NCI-H82 treated with DMSO at 0.1 percent for 48 hours (cell line): ENCODE data around the gene TESK2.

Experiments
- DNase-seq: peaks from one replicate; lab custom pipeline; 2025; ENCODE audit not compliant: unreplicated experiment; lab: John Stamatoyannopoulos, UW

TESK2 gene

DNA sequence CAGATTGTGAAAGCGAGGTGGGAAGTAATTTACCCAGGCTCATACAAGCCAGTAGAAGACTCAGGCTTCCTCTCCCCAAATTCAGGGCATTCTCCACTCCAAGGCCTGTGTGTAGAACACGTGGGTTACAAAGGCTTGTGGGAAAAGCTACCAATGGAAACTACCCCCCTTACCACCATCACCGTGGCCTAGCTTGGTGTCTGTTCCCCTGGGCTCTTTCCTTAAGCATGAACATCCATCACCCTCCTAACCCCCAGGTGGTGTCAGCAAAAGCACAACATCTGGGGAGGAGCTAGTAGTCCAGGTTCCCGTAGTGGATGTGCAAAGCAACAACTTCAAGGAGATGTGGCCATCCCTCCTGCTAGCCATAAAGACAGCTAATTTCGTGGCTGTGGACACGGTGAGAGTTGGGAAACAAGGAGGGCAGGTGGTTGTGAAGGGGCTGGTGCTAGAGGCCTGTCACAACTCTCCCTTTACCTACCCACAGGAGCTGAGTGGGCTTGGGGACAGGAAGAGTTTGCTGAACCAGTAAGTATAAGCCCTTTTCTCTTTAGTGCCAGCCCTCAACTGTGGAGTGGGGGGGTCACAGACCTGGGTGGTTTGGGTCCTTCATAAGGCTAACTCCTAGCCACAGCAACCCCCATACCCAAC is 150.0 kb downstream of the TESK2 start:
- DNase-seq: no peak

DNA sequence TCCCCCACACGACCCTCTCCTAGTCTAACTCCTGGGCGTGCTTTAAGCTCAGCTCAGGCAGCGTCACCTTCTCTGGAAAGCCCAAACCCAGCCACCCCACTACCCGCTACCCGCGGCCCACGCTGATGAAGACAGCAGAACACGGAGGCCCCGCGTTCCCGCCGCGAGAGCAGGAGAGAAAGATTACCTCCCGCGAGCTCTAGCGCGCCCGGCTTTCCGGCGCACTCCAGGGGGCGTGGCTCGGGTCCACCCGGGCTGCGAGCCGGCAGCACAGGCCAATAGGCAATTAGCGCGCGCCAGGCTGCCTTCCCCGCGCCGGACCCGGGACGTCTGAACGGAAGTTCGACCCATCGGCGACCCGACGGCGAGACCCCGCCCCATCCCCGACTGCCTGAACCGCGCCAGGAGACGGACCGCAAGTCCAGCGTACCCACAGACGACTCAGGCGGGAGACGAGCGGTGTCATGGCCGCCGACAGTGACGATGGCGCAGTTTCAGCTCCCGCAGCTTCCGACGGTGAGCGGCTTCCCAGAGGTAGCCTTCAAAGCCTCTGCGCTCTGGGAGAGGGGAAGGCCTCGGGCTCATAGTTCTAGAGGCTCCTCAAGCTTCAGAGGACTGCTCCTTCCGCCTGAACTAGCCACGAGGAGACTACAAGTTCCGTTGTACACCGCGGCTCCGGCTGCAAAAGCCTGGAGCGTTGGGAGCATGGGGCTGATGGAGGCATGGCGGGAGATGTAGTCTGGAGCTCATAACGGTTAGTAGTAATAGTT is 151.0 kb downstream of the TESK2 start, which contains the start of the genes MUTYH and TOE1:
TSS of gene MUTYH (minus strand) at position 652 of the 770 bp plus-strand sequence. CDS start 5,935 bp downstream, outside the sequence.
TSS of gene TOE1 (plus strand) at position 382 of the 770 bp plus-strand sequence. CDS start at position 465, 83 bp downstream.
- peak; percentile 87 for DNase-seq

DNA sequence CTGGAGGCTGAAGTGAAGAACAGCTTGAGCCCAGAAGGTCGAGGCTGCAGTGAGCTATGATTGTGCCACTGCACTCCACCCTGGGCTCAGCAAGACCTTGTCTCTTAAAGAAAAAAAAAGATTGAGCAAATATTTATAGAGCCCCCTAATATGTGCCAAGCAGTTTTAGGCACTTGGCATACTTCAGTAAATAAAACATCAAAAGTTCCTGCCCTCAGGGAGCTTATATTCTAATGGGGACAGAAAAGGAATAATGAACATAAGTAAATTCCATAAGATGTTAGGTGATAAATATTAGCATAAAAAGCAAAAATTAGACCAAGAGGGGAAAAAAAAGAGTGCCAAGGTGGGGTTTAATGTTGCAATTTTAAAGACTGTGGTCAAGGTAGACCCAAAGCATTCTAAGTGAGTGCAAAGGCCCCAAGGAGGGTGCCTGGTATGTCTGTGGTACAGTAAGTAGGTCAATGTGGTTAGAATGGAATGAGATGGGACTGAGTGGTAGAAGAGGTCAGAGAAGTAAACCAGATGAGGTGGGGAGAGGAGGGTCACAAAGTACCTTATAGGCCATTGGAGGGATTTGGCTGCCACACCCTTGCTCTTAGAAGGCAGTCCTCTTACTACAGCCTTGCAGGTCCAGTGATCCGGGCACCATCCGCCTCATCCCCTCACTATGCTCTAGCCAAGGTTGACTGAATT is 153.2 kb downstream of the TESK2 start:
- no peak for DNase-seq

DNA sequence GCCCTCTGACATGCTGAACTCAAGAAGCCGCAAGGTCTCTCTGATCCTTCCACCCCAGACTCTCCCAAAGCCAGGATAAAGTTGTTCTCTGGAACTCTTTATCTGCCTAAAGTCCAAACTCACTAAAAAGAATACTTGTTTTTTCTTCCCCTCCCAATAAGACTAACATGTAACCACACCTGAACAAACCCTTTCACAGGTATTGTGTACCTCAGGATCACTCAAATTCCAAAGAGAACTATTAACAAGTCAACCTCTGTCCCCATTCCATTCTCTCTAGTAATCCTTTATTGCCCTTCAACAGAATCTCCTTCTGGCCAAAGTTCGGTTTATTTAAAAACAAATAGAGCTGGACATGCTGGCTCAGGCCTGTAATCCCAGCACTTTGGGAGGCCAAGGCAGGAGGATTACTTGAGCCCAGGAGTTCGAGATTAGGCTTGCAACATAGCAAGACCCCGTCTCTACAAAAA is 155.1 kb downstream of the TESK2 start:
- no peak for DNase-seq

DNA sequence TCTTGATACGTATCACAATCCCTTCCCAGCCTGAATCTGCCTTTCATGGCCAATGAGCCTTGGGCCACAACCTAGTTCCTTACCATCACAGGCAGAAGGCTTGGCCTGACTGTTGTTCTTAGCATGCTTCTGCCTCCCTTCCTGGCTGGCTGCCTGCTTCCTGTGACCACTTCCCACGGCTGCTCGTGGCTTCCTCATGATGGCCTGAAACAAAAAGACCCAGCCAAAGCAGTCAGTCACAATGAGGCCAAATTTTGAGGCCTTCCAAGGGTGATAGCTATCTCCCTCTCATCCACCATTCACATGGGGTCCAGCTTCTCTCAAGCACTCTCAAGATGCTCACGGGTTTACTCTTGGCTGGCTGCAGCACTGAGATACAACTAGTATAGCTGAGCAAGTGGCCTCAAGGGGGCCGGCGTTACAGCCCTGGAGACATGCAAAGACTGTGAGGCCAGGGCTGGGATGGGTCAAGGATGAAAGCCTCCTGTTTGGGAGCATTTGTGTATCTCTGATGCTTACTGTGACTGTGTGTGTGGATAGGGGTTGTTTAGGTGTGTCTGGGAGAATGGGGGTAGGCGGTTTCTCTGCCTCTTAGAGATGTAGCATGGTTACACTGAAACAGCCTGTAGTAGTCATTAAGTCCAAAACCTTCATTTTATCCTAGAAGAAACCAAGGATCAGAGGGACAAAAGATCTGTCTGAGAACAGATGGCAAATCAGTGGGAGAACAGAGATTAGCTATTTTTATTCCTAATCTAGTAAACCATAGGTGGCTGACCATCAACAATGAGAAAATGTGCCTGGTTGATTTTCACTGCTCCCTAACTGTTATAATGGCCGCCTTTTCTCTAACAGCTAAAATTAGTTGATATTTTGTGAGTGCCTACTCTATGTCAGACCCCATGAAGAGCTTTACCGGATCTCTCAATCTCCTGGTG is 156.4 kb downstream of the TESK2 start:
- peak; percentile 59 for DNase-seq

DNA sequence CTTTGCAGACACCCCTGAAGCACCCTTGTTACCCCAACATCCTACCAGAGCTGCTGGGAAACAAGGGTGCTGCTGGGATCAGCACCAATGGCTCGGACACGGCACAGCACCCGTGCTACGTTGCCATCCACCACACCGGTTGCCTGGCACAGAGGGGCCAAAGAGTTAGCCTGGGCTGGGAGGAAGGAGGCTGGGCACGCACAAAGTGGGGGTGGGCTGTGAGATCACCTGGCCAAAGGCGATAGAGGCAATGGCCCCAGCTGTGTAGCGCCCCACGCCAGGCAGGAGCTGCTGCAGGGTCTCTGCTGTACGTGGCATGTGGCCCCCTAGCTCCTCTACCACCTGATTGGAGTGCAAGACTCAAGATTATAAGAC is 158.6 kb downstream of the TESK2 start:
- DNase-seq: no peak

DNA sequence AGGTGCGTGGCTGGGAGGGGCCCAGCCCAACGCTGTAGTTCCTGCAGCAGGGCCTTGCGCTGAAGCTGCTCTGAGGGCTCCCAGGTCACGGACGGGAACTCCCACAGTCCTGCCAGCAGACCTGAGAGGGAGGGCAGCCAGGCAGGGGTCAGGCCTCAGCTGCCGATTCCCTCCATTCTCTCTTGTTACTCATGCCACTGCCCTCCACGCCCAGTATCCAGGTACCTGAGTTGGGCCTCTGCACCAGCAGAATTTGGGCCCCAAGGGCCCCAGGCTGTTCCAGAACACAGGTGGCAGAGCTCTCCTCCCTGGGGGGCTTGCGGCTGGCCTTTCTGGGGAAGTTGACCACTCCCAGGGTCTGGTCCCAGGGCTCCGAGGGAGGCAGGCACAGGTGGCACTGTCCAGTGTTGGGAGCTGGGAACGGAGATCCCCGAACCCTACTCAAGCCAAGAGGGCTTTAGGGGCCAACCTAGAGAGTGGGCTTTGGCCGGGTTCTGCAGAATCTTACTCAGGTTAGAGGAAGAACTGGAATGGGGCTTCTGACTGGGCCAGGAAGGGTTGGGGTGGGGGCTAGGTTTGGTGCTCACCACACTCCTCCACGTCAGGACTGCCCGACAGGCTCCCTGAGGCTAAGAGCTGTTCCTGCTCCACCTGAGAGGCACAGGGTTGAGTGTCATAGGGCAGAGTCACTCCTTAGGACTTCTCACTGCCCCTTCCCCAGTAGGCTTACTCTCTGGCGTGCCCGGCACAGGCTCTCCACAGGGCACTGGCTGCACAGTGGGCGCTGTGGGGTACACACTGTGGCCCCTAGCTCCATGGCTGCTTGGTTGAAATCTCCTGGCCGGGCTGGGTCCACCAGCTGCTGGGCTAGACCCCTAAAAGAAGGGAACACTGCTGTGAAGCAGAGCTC is 159.3 kb downstream of the TESK2 start:
- no peak for DNase-seq

DNA sequence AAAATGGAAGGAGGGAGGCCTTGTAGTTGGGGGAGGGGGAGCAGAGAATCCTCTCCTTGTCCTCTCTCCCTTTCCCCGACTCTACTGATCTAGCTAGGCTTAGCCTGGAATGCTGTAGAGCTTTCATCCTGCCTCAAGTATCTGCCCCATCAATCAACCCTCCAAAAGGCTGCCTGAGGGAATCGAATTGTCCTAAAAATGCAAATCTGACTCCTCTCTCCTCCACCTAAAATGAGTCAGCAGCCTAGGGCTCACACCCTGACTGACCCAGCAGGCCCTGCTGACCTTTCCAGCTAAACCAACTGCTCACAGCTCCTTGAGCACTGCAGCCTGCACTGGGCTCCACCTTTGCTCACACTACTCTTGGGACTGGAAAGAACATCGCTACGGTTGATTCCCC is 161.5 kb downstream of the TESK2 start:
- no peak for DNase-seq

DNA sequence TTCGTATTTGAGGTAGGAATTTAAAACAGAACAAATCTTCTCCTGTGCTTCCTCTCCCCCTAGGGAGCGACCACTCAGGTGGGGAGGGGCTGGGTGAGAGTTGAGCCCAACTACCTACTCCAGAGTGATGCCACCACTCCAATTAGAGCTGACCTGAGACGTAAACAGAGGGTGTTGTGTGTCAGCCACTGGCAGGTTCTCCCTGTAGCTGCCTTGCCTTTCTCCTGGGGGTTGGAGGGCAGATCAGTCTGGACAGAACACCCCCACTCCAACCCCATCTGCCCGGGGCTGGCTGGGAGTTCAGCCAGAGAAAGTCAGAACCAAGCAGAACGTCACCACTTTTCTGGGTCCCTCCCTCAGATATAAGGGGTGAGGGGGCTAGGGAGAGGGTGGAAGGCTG is 162.3 kb downstream of the TESK2 start:
- DNase-seq: peak; percentile 22

DNA sequence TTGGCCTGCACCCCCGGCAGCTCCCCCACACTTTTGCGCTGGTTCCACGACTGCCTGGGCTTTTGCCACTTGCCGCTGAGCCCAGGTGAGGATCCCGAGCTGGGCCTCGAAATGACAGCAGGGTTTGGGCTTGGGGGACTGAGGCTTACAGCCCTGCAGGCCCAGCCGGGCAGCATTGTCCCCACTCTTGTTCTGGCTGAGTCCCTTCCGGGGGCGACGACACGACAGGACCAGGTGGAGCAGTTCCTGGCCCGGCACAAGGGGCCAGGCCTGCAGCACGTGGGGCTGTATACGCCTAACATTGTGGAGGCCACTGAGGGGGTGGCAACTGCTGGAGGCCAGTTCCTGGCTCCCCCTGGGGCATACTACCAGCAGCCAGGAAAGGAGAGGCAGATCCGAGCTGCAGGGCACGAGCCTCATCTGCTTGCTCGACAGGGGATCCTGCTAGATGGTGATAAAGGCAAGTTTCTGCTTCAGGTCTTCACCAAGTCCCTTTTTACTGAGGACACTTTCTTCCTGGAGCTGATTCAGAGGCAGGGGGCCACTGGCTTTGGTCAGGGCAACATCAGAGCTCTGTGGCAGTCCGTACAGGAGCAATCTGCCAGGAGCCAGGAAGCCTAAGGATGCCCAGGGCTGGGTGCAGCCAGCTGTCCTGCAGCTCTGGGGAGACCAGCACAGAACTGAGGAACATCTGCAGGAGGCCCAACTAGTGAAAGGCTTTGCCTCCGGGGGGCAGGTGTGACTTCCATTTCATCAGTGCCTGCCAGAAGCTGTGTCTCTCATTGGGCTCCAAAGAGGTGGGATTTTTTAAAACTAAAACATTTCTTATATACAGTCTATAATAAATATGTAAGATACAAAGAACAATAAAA is 163.1 kb downstream of the TESK2 start:
- DNase-seq: no peak

DNA sequence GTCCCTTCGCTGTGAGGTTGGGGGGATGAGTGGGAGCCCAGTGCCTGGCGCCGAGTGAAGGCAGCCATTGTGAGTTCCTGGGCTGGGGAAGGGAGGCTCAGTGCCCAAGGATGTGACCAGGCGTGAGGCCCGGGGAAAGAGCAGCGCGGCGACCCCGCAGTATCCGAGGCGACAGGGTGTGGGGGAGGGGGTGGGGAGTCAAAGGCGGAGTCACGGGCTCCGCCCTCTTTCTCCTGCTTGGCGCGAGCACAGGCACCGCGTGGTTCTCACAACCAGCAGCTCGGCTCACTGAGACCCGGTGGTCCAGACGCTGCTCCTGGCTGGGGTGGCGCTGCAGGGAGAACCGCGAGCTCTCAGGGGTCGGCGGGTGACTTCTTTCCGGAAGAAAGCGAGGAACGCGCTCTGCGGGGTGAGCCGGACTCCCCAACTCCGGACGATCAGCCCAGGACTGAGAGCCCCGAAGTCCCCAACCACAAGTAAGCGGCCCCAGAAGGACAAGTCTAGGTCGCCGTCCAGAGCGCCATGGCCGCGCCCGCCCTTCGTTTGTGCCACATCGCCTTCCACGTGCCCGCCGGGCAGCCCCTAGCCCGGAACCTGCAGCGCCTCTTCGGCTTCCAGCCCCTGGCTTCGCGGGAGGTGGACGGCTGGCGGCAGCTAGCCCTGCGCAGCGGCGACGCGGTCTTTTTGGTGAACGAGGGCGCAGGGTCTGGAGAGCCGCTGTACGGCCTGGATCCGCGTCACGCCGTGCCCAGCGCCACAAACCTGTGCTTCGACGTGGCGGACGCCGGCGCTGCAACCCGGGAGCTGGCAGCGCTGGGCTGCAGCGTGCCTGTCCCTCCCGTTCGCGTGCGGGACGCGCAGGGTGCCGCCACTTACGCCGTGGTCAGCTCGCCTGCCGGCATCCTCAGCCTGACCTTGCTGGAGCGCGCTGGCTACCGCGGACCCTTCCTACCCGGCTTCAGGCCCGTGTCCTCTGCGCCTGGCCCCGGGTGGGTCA is 164.0 kb downstream of the TESK2 start, which contains the start of gene HPDL:
TSS of gene HPDL (plus strand) at position 269 of the 997 bp plus-strand sequence. CDS start at position 523, 254 bp downstream.
- DNase-seq: peak; percentile 80

DNA sequence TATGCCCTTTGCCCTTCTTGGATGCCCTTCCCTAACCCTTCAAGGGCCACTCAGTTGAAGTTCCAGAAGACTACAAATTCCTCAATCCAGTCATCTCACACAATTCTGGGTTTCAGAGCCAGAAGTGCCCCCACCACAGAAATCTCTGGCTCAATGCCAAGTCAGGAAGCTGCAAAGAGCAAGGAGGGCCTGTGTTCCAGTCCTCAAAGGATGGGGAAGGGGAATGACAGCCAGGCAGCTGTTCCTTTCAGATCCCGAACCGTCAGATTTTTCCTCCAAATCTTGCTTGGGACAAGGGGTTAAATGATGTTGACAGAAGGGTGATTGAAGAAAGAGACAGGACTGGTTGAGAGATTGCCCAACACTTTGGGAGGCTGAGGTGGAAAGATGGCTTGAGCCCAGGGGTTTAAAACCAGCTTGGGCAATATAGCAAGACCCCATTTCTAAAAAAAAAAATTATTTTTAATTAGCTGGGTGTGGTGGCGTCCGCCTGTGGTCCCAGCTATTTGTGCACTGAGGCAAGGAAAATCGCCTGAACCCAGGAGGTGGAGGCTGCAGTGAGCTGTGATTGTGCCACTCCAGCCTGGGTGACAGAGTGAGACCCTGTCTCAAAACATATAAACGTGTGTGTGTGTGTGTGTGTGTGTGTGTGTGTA is 165.0 kb downstream of the TESK2 start:
- DNase-seq: no peak

DNA sequence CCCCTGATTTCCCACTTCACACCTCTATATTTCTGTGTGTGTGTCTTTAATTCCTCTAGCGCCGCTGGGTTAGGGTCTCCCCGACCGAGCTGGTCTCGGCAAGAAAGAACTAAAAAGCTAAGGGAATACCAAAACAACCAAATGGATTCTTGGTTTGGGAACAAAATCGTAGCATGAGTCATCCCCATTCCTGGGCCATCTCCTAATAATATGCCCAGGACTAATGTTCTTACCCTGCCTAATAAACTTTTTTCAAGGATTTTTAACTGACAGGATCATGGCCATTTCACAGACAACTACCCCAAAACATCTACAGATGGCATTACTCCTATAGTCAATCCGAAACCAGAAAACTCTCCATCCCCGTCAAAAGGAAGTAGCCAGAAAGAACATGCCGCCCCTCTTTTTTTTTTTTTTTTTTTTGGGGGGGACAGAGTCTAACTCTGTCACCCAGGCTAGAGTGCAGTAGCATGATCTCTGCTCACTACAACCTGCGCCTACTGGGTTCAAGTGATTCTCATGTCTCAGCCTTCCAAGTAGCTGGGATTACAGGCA is 168.4 kb downstream of the TESK2 start:
- DNase-seq: no peak

DNA sequence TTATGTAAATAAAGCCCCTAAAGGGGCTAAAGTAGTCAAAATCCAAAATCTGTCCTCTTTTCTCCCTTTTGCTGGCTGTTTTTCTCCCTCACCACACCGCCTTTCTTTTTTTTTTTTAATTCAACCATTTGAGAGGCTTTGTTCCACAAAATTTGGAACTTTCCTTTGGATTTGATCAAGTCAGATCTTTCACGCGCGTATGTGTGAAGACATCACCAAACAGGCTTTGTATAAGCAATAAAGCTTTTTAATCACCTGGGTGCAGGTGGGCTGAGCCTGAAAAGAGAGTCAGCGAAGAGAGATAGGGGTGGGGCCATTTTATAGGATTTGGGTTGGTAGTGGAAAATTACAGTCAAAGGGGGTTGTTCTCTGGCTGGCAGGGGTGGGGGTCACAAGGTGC is 169.5 kb downstream of the TESK2 start:
- no peak for DNase-seq

DNA sequence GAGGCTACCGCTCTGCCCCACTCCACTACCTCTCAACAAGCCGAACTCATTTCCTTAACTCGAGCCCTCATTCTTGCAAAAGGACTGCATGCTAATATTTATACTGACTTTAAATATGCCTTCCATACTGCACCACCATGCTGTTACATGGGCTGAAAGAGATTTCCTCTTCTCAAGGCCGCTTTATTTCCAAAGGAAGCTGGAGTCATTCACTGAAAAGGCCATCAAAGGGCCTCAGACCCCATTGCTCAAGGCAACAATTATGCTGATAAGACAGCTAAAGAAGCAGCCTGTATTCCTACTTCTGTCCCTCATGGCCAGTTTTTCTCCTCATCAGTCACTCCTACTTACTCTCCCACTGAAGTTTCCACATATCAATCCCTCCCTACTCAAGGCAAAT is 171.2 kb downstream of the TESK2 start:
- no peak for DNase-seq

DNA sequence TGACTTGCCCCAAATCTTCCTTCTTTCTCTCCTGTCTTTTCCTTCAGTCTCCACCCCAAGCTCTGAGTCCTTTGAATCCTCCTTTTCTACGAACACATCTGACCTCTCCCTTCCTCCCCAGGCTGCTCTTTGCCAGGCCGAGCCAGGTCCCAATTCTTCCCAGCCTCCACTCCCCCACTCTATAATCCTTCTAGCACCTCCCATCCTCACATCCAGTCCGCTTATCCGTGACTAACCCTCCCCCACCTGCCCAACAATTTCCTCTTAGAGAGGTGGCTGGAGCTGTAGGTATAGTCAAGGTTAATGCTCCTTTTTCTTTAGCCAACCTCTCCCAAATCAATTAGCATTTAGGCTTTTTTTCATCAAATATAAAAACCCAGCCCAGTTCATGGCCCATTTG is 173.8 kb downstream of the TESK2 start:
- peak; percentile 90 for DNase-seq
